BE2C (cell line): ENCODE measurements around the gene IFIT3.

Experiments used
- DNase-seq: peaks from one replicate; pipeline ENCODE4 v3.0.0-alpha.2; 2020
- H3K27me3 ChIP-seq: fragments of 250-450 bp; sonication (Bioruptor Pico); 2 replicates; pipeline ENCODE4 v1.5.1; 2020; ENCODE audit warnings: mild to moderate bottlenecking
- H3K36me3 ChIP-seq: fragments of 250-450 bp; sonication (Bioruptor Pico); 2 replicates; pipeline ENCODE4 v1.5.1; 2020; ENCODE audit warnings: mild to moderate bottlenecking
- H3K4me1 ChIP-seq: fragments of 250-450 bp; sonication (Bioruptor Pico); 2 replicates; pipeline ENCODE4 v1.5.1; 2020
- H3K4me3 ChIP-seq: 2 replicates; pipeline ENCODE4 v1.5.1; 2011; ENCODE audit warnings: low read depth, low read length
- H3K9me3 ChIP-seq: fragments of 250-450 bp; sonication (Bioruptor Pico); 2 replicates; pipeline ENCODE4 v1.5.1; 2020
- CTCF ChIP-seq: IDR thresholded peaks from 2 replicates; pipeline ENCODE4 v1.5.1; 2012; ENCODE audit warnings: mild to moderate bottlenecking, low read depth, low read length

The IFIT3 gene

GRCh38 chr10:89384474-89385340 is 56.9 kb downstream of the IFIT3 start:
- H3K27me3 ChIP-seq = no peaks in the 10 kb centered on the region
- H3K4me3 ChIP-seq = no peak overlapping the region
- H3K4me1 ChIP-seq = no peaks in the 10 kb centered on the region
- DNase-seq = no peak
- H3K36me3 ChIP-seq = no peaks in the 10 kb centered on the region
- no peaks in the 10 kb centered on the region for H3K9me3 ChIP-seq
- TF ChIP-seq CTCF = no peak

- Histone ChIP-seq H3K4me3 (no peak overlapping the region), H3K9me3 (no peaks in the 10 kb centered on the region), H3K27me3 (no peaks in the 10 kb centered on the region), H3K36me3 (no peaks in the 10 kb centered on the region), H3K4me1 (peaks cover 2% of the 10 kb centered on the region; the same call in 1 of the 2 replicates)
- DNase-seq = no peak
- TF ChIP-seq CTCF = no peak
Observed at GRCh38 chr10:89388806-89389205, 61.0 kb downstream of the IFIT3 start.

- no peaks in the 10 kb centered on the region for H3K27me3 ChIP-seq
- H3K4me3 ChIP-seq = no peak overlapping the region
- peaks cover 2% of the 10 kb centered on the region; the same call in 1 of the 2 replicates for H3K4me1 ChIP-seq
- no peak for DNase-seq
- H3K36me3 ChIP-seq = no peaks in the 10 kb centered on the region
- peak; percentile 56 for TF ChIP-seq CTCF
- H3K9me3 ChIP-seq = no peaks in the 10 kb centered on the region
Observed at GRCh38 chr10:89389254-89389653, 61.5 kb downstream of the IFIT3 start.
